ENCODE measurements around the gene PRM1.
A peak's percentile ranks its signal among the peaks of the same experiment; 100 is the strongest.

The PRM1 gene

DNA sequence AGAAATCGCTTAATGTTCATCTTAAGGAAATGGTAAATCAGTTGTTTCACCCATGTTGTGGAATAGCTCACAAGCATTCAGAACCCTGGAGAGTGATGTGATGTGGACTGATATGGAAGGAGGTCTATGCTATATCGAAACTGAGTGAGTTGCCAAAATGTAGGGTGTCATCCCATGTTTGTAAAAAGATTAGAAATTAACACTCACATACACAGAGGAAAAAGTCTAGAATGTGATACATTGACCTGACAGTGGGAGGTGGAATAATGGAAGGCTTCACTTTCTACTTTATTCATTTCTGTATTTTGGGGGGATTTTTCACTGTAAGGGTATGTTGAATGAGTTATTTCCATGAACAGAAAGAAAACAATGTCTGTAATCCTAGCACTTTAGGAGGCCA, 4.7 kb upstream of the PRM1 start:
- Histone ChIP-seq H3K79me2 (ENCODE audit: control insufficient read depth, low read length) (no peaks in the 10 kb centered on the region), H3K4me2 (ENCODE audit: low read length) (peak overlapping the region; percentile 59; the same call in 1 of the 2 replicates), H3K9me3 (ENCODE audit: control insufficient read depth, insufficient read depth, low read length) (no peaks in the 10 kb centered on the region), H3F3A (ENCODE audit: control insufficient read depth, insufficient read depth) (peaks cover 3% of the 10 kb centered on the region; the same call in 1 of the 2 replicates), H3K4me3 (ENCODE audit: low read length) (no peak overlapping the region), H3K4me1 (ENCODE audit: control insufficient read depth, low read length) (peaks cover 61% of the 10 kb centered on the region), H3K9me2 (replicated peaks; ENCODE audit: control insufficient read depth, low read length) (no peaks in the 10 kb centered on the region), H4K20me1 (ENCODE audit: control insufficient read depth, insufficient read depth, low read depth, low read length) (no peaks in the 10 kb centered on the region), H3K36me3 (ENCODE audit: control insufficient read depth, low read length) (no peaks in the 10 kb centered on the region), H3K27ac (ENCODE audit: low read depth, low read length) (peak overlapping the region; percentile 16; the same call in 1 of the 2 replicates), H3K27me3 (ENCODE audit: control insufficient read depth, low read length) (no peaks in the 10 kb centered on the region)
- no peak for TF ChIP-seq EZH2phosphoT487 (IDR thresholded peaks at IDR 0.05; ENCODE audit: borderline replicate concordance, low read length)
- TF ChIP-seq, protein P1, sequence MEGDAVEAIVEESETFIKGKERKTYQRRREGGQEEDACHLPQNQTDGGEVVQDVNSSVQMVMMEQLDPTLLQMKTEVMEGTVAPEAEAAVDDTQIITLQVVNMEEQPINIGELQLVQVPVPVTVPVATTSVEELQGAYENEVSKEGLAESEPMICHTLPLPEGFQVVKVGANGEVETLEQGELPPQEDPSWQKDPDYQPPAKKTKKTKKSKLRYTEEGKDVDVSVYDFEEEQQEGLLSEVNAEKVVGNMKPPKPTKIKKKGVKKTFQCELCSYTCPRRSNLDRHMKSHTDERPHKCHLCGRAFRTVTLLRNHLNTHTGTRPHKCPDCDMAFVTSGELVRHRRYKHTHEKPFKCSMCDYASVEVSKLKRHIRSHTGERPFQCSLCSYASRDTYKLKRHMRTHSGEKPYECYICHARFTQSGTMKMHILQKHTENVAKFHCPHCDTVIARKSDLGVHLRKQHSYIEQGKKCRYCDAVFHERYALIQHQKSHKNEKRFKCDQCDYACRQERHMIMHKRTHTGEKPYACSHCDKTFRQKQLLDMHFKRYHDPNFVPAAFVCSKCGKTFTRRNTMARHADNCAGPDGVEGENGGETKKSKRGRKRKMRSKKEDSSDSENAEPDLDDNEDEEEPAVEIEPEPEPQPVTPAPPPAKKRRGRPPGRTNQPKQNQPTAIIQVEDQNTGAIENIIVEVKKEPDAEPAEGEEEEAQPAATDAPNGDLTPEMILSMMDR (IDR thresholded peaks at IDR 0.05; ENCODE audit: low read depth, low read length, poor library complexity, severe bottlenecking) = no peak

DNA sequence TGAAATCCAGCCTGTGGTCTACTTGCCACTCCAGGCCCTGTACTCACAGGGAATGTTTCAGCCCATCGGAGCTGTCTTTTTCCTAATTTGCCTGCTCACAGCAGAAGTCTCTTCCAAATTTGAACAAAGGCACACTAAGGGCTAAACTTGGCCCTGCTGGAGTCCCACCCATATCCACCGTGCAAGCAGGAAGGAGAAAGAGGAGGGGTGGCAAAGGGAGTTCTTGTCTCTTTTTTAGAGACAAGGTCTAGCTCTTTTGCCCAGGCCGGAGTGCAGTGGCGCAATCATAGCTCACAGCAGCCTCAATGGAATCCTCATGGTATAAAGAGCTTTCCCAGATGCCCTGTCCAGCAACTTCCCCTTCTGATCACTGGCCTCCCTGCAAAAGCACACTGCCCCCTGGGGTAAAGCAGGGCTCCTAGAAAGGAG, 2.7 kb upstream of the PRM1 start:
- H4K20me1 ChIP-seq (ENCODE audit: control insufficient read depth, insufficient read depth, low read depth, low read length) = no peaks in the 10 kb centered on the region
- no peaks in the 10 kb centered on the region for H3K9me3 ChIP-seq (ENCODE audit: control insufficient read depth, insufficient read depth, low read length)
- H3K79me2 ChIP-seq (ENCODE audit: control insufficient read depth, low read length) = no peaks in the 10 kb centered on the region
- no peak overlapping the region for H3K27ac ChIP-seq (ENCODE audit: low read depth, low read length)
- H3K4me3 ChIP-seq (ENCODE audit: low read length) = no peak overlapping the region
- H3F3A ChIP-seq (ENCODE audit: control insufficient read depth, insufficient read depth) = peaks cover 3% of the 10 kb centered on the region; the same call in 1 of the 2 replicates
- H3K27me3 ChIP-seq (ENCODE audit: control insufficient read depth, low read length) = no peaks in the 10 kb centered on the region
- no peaks in the 10 kb centered on the region for H3K9me2 ChIP-seq (replicated peaks; ENCODE audit: control insufficient read depth, low read length)
- H3K4me1 ChIP-seq (ENCODE audit: control insufficient read depth, low read length) = peaks cover 60% of the 10 kb centered on the region
- TF ChIP-seq, protein P1 (IDR thresholded peaks at IDR 0.05; ENCODE audit: low read depth, low read length, poor library complexity, severe bottlenecking) = peak; percentile 16
- no peak for TF ChIP-seq EZH2phosphoT487 (IDR thresholded peaks at IDR 0.05; ENCODE audit: borderline replicate concordance, low read length)
- H3K4me2 ChIP-seq (ENCODE audit: low read length) = no peak overlapping the region
- H3K36me3 ChIP-seq (ENCODE audit: control insufficient read depth, low read length) = no peaks in the 10 kb centered on the region

DNA sequence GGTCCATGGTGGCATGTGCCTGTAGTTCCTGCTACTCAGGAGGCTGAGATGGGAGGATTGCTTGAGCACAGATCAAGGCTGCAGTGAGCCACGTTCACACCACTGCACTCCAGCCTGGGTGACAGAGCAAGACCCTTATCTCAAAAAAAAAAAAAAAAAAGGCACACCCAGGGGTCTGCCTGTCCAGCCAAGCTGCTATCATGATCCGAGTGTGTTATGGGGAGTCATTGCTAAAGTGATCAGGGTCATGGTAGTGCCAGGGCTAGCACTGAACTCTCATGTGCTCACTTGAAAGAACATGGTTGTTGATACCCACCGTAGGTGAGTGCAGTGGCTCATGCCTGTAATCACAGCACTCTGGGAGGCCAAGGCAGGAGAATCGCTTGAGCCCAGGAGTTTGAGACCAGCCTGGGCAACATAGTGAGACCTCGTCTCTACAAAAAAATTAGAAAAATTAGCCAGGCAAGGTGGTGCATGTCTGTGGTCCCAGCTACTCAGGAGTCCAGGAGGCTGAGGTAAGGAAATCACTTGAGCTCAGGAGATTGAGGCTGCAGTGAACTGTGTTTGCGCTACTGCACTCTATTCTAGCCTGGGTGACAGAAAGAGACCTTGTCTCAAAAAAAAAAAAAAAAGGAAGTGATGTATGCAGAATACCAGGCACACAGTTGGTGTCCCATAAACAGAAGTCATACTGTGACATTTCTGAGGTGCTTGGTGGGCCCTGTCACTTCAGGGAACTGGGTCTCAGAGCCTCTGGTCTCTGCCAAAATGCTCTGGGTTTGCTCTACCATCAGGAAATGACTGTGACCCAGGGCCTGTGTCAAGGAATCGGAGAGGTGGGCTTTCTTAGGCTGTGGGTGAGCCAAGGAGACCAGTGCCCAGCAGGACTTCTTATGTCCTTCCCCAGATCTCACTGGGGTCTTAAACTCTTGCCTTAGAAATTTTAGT, 2.2 kb downstream of the PRM1 start:
- H3K79me2 ChIP-seq (ENCODE audit: control insufficient read depth, low read length) = no peaks in the 10 kb centered on the region
- TF ChIP-seq, protein P1 (IDR thresholded peaks at IDR 0.05; ENCODE audit: low read depth, low read length, poor library complexity, severe bottlenecking) = no peak
- TF ChIP-seq EZH2phosphoT487 (IDR thresholded peaks at IDR 0.05; ENCODE audit: borderline replicate concordance, low read length) = no peak
- no peaks in the 10 kb centered on the region for H3K27me3 ChIP-seq (ENCODE audit: control insufficient read depth, low read length)
- no peaks in the 10 kb centered on the region for H3K36me3 ChIP-seq (ENCODE audit: control insufficient read depth, low read length)
- H3F3A ChIP-seq (ENCODE audit: control insufficient read depth, insufficient read depth) = no peaks in the 10 kb centered on the region
- H4K20me1 ChIP-seq (ENCODE audit: control insufficient read depth, insufficient read depth, low read depth, low read length) = no peaks in the 10 kb centered on the region
- no peak overlapping the region for H3K4me3 ChIP-seq (ENCODE audit: low read length)
- peaks cover 20% of the 10 kb centered on the region for H3K4me1 ChIP-seq (ENCODE audit: control insufficient read depth, low read length)
- no peak overlapping the region for H3K27ac ChIP-seq (ENCODE audit: low read depth, low read length)
- no peaks in the 10 kb centered on the region for H3K9me2 ChIP-seq (replicated peaks; ENCODE audit: control insufficient read depth, low read length)
- peak overlapping the region; percentile 47 for H3K4me2 ChIP-seq (ENCODE audit: low read length)
- no peaks in the 10 kb centered on the region for H3K9me3 ChIP-seq (ENCODE audit: control insufficient read depth, insufficient read depth, low read length)

Measured in DOHH2 (cell line).